ENCODE data around the gene PA2G4.
"Not testable (repeated sequence)": the region's sequence is repeated elsewhere in the genome, so short reads cannot be mapped to it uniquely, and the experiment has no call there.

Gene PA2G4

DNA sequence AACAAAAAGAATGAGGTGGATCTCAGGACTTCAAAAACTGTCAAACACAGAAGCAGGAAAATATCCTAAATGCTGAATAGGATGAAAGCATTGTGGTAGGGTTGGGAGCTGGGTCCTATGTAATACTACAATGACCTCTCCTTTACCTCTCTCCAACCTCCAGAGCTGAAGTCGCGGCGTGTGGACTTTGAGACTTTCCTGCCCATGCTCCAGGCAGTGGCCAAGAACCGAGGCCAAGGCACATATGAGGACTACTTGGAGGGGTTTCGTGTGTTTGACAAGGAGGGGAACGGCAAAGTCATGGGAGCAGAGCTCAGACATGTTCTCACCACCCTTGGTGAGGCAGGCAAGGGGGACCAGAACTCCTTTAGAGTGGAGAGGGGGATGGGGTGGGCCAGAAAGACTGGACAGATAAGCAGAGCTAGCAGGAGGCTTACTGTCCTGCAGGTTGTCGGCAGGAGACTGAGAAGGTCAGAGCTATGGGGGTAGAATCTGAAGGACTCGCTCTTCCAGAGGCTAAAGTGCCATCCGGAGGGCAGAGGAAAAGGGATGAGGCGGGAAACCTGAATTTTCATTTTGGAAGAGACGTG lies 51.0 kb downstream of the PA2G4 start:
- no peak for DNase-seq

DNA sequence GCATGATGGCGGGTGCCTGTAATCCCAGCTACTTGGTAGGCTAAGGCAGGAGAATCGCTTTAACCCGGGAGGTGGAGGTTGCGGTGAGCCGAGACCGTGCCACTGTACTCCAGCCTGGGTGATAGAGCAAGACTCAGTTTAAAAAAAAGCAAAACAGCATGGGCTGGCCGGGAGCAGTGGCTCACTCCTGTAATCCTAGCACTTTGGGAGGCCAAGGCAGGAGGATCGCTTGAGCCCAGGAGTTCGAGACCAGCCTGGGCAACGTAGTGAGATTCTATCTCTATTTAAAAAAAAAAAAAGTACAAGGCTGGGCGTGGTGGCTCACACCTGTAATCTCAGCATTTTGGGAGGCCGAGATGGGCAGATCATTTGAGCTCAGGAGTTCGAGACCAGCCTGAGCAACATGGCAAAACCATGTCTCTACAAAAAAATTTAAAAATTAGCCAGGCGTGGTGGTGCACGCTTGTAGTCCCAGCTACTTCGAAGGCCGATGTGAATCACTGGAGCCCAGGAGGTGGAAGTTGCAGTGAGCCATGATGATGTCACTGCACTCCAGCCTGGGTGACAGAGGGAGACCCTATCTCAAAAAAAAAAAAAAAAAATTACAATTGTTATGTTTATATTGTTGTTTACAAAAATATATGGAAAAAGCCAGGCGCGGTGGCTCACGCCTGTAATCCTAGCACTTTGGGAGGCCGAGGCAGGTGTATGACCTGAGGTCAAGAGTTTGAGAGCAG lies 52.3 kb downstream of the PA2G4 start:
- not testable (repeated sequence) for DNase-seq

- DNase-seq = peak; percentile 69
Observed at GRCh38 chr12:56157201-56158028, 53.1 kb downstream of the PA2G4 start.

DNA sequence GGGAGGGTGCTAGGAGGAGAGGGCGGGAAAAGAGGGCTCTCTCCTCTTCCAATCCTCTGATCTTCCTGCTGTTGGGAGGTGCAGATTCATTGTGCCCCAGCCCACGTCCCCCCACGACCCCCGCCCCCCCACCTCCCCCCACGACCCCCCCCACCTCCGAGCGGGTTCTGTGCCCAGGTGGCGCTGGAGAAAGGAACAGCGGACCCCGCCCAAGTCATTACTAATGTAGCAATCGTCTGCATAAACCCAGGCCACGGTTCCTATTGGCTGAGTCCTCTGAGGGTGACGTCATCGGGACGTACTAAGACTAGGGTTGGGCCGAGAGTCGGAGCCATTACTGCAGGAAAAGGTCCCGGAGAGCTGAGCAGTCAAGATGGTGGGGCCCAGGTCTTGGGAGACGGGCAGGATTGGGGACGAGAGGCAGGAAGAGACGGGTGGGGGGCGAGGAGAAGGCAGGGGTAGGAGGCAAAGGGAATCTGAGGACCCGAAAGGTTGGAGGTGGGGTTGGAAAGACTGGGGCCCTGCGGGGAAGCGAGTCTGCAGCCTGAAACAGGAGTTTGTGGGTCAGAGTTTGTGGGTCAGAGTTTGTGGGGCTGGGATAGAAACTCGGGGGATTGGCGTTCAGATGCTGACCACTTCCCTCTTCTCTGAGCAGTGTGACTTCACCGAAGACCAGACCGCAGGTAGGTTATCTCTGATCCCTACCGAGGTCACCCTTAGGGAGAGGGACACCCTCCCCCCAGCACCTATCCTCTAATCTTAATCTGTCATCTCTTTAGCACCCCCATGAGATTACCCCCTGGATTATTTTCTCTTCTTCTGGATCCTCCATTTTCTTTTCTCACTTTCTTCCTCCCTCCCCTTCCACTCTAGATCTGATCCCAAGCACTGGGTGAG lies 53.9 kb downstream of the PA2G4 start, which contains the start of gene MYL6:
Gene MYL6, plus strand, starts transcription at position 331 of the 897 bp plus-strand sequence. Its CDS starts 43 bp downstream, at position 374.
- DNase-seq = peak; percentile 81

GRCh38 chr12:56158926-56159461 lies 54.6 kb downstream of the PA2G4 start:
- DNase-seq = no peak

- DNase-seq = no peak
Observed at GRCh38 chr12:56159482-56160192, 55.3 kb downstream of the PA2G4 start.

DNA sequence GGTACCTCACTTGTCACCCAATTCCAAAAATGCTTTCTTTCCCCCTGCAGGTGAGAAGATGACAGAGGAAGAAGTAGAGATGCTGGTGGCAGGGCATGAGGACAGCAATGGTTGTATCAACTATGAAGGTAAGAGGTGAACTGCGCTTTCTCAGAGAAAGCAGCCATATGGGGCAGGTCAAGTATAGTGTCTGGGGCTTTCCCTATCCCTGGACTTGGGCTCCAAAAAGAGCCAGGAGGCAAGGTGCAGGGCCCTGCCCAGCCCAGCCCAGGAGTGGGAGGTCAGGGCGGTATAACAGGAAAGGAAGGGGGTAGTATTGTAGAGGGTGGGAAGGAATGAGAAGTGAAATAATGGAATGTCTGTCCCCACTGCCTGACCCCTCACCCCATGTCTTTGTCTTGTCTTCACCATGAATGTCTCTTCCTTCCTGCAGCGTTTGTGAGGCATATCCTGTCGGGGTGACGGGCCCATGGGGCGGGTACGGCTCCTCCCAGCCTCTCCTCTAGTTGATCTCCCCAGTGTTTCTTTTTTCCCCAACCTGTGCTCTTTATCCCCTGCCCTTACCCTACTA lies 55.9 kb downstream of the PA2G4 start:
- peak; percentile 68 for DNase-seq

GRCh38 chr12:56160894-56161689 lies 56.7 kb downstream of the PA2G4 start:
- DNase-seq = no peak

GRCh38 chr12:56161690-56162351 lies 57.5 kb downstream of the PA2G4 start:
- no peak for DNase-seq

DNA sequence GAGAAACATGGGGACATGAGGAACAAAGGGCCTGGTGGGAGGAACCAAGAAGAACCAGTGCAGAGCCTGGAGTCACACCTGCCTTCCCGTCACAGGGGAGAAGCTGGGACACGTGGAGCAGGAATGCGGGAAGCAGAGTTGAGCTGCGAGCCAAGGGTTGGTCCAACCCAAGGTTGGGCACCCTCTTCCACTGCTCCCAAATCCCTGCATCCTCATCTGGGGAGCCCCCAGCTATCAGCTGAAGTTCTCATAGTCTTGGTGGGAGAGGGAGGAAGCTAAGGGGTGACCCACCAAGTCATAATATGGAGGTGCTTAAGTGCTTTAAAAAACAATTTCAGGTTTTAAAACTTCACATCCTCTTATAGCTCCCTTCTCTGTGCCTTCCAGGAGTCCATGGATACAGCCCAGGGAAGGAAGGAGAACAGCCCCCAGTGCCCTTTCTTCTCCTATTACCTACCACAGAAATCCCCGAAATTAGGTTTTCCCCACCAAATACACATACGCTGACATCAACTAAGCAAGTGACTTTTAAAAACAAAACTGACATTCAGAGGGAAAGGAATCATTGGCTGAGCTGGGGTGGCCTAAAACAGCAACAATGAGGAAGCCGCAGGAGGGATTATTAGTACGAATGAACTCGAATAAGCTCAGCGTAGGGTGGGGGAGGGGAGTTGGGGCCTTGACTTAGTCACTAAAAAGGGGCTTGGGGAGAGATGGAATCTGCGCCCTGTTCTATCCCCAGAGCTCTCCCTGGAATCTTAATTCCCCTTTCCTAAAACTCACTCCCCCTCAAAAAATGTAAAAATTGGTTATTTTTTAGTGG lies 58.3 kb downstream of the PA2G4 start:
- DNase-seq = no peak

Measured in activated T-cell treated with anti-CD3 and anti-CD28 coated beads, Interleukin-2, amount 50 U/mL, for 1 hour (primary cell).